Fibroblast of lung (primary cell): ENCODE results near the gene TLCD2.

Experiments
- CTCF ChIP-seq, 2 donors: IDR thresholded peaks in 1 of 2; conservative IDR thresholded peaks in 1 of 2; 1 replicate in 1 of 2; 2 replicates in 1 of 2; pipeline ENCODE4 v1.5.1; 2011 to 2012; ENCODE audit warnings: low read length in 2 of 2, control low read depth in 1 of 2, inconsistent platforms in 1 of 2, low read depth in 1 of 2, mild to moderate bottlenecking in 1 of 2
- EZH2 ChIP-seq: IDR thresholded peaks from 2 replicates; pipeline ENCODE4 v1.5.1; 2012; ENCODE audit warnings: low read length, control low read depth, mild to moderate bottlenecking; ENCODE audit errors: missing control alignments

GRCh38 chr17:1661045-1661444 lies 49.1 kb downstream of the TLCD2 start:
- TF ChIP-seq CTCF (conservative IDR thresholded peaks at IDR 0.05 in 1 of 2, IDR thresholded peaks at IDR 0.05 in 1 of 2; ENCODE audit: low read depth in 1 of 2, low read length in 2 of 2) (no peak), EZH2 (no peak)
